Activated naive CD4-positive, alpha-beta T cell treated with anti-CD3 and anti-CD28 coated beads, Interleukin-2, amount 50 U/mL, for 24 hours (primary cell): ENCODE results near the gene MSX1.
A peak's percentile ranks its signal among the peaks of the same experiment; 100 is the strongest.
"Not testable (repeated sequence)": the region's sequence is repeated elsewhere in the genome, so short reads cannot be mapped to it uniquely, and the experiment has no call there.

Source experiments
- H3K27ac Mint-ChIP-seq: one replicate; pipeline ENCODE4 v1.8.0; 2021; ENCODE audit warnings: mild to moderate bottlenecking, mixed read lengths
- H3K27me3 Mint-ChIP-seq: one replicate; pipeline ENCODE4 v1.8.0; 2021; ENCODE audit warnings: mixed read lengths
- H3K36me3 Mint-ChIP-seq: one replicate; pipeline ENCODE4 v1.8.0; 2021; ENCODE audit warnings: mixed read lengths
- H3K4me1 Mint-ChIP-seq: one replicate; pipeline ENCODE4 v1.8.0; 2021; ENCODE audit warnings: mixed read lengths
- H3K4me3 Mint-ChIP-seq: one replicate; pipeline ENCODE4 v1.8.0; 2021; ENCODE audit warnings: mild to moderate bottlenecking, mixed read lengths
- H3K9me3 Mint-ChIP-seq: one replicate; pipeline ENCODE4 v1.8.0; 2021; ENCODE audit warnings: mixed read lengths

The MSX1 gene

GRCh38 chr4:4859325-4859798 lies at the start of gene MSX1:
Gene MSX1 (plus strand): TSS chr4:4859665. CDS start chr4:4859900, 235 bp downstream.
- Mint-ChIP-seq H3K9me3 (no peaks in the 10 kb centered on the region), H3K27me3 (peaks cover 53% of the 10 kb centered on the region), H3K4me3 (peak within 1 kb of the TSS; percentile 84), H3K36me3 (peaks cover 1% of the 10 kb centered on the region), H3K4me1 (peaks cover 34% of the 10 kb centered on the region), H3K27ac (no peak within 1 kb of the TSS)

- H3K27me3 Mint-ChIP-seq, result peaks cover 6% of the 10 kb centered on the region
- no peaks in the 10 kb centered on the region for H3K36me3 Mint-ChIP-seq
- H3K4me1 Mint-ChIP-seq, result no peaks in the 10 kb centered on the region
- no peak overlapping the region for H3K27ac Mint-ChIP-seq
- H3K9me3 Mint-ChIP-seq, result peaks cover 6% of the 10 kb centered on the region
- no peak overlapping the region for H3K4me3 Mint-ChIP-seq
Measured at GRCh38 chr4:4810092-4810774, 49.2 kb upstream of the MSX1 start.

GRCh38 chr4:4810778-4811177 lies 48.7 kb upstream of the MSX1 start:
- H3K36me3 Mint-ChIP-seq, result no peaks in the 10 kb centered on the region
- no peaks in the 10 kb centered on the region for H3K4me1 Mint-ChIP-seq
- H3K27ac Mint-ChIP-seq, result no peak overlapping the region
- H3K27me3 Mint-ChIP-seq, result peaks cover 6% of the 10 kb centered on the region
- H3K4me3 Mint-ChIP-seq, result no peak overlapping the region
- peaks cover 6% of the 10 kb centered on the region for H3K9me3 Mint-ChIP-seq

- no peak overlapping the region for H3K4me3 Mint-ChIP-seq
- peaks cover 6% of the 10 kb centered on the region for H3K9me3 Mint-ChIP-seq
- peaks cover 6% of the 10 kb centered on the region for H3K27me3 Mint-ChIP-seq
- no peak overlapping the region for H3K27ac Mint-ChIP-seq
- no peaks in the 10 kb centered on the region for H3K4me1 Mint-ChIP-seq
- no peaks in the 10 kb centered on the region for H3K36me3 Mint-ChIP-seq
Measured at GRCh38 chr4:4812145-4812794, 47.2 kb upstream of the MSX1 start.

GRCh38 chr4:4818415-4819212 lies 40.9 kb upstream of the MSX1 start:
- H3K36me3 Mint-ChIP-seq, result no peaks in the 10 kb centered on the region
- no peaks in the 10 kb centered on the region for H3K27me3 Mint-ChIP-seq
- no peaks in the 10 kb centered on the region for H3K4me1 Mint-ChIP-seq
- no peak overlapping the region for H3K27ac Mint-ChIP-seq
- H3K4me3 Mint-ChIP-seq, result no peak overlapping the region
- no peaks in the 10 kb centered on the region for H3K9me3 Mint-ChIP-seq

- Mint-ChIP-seq H3K27me3 (no peaks in the 10 kb centered on the region), H3K36me3 (no peaks in the 10 kb centered on the region), H3K27ac (no peak overlapping the region), H3K4me1 (no peaks in the 10 kb centered on the region), H3K9me3 (no peaks in the 10 kb centered on the region), H3K4me3 (no peak overlapping the region)
Measured at GRCh38 chr4:4819213-4819606, 40.3 kb upstream of the MSX1 start.

GRCh38 chr4:4820261-4820660 lies 39.2 kb upstream of the MSX1 start:
- Mint-ChIP-seq H3K27ac (no peak overlapping the region), H3K4me3 (no peak overlapping the region), H3K36me3 (no peaks in the 10 kb centered on the region), H3K4me1 (no peaks in the 10 kb centered on the region), H3K9me3 (peaks cover 9% of the 10 kb centered on the region), H3K27me3 (no peaks in the 10 kb centered on the region)

- Mint-ChIP-seq H3K4me3 (no peak overlapping the region), H3K9me3 (peaks cover 9% of the 10 kb centered on the region), H3K27me3 (no peaks in the 10 kb centered on the region), H3K4me1 (no peaks in the 10 kb centered on the region), H3K36me3 (no peaks in the 10 kb centered on the region), H3K27ac (no peak overlapping the region)
Measured at GRCh38 chr4:4820739-4821138, 38.7 kb upstream of the MSX1 start.

GRCh38 chr4:4821577-4821976 lies 37.9 kb upstream of the MSX1 start:
- Mint-ChIP-seq H3K9me3 (peaks cover 9% of the 10 kb centered on the region), H3K4me3 (no peak overlapping the region), H3K27me3 (peaks cover 1% of the 10 kb centered on the region), H3K4me1 (no peaks in the 10 kb centered on the region), H3K27ac (no peak overlapping the region), H3K36me3 (no peaks in the 10 kb centered on the region)

- H3K9me3 Mint-ChIP-seq, H3K27me3 Mint-ChIP-seq, H3K4me3 Mint-ChIP-seq, H3K27ac Mint-ChIP-seq, H3K4me1 Mint-ChIP-seq, H3K36me3 Mint-ChIP-seq: not testable (repeated sequence)
Measured at GRCh38 chr4:4822286-4822685, 37.2 kb upstream of the MSX1 start.

GRCh38 chr4:4823621-4824162 lies 35.8 kb upstream of the MSX1 start:
- H3K27ac Mint-ChIP-seq, result no peak overlapping the region
- no peaks in the 10 kb centered on the region for H3K4me1 Mint-ChIP-seq
- peaks cover 9% of the 10 kb centered on the region for H3K9me3 Mint-ChIP-seq

GRCh38 chr4:4824232-4824631 lies 35.2 kb upstream of the MSX1 start:
- H3K4me1 Mint-ChIP-seq, result no peaks in the 10 kb centered on the region
- H3K4me3 Mint-ChIP-seq, result no peak overlapping the region
- peaks cover 6% of the 10 kb centered on the region for H3K27me3 Mint-ChIP-seq
- no peak overlapping the region for H3K27ac Mint-ChIP-seq
- no peaks in the 10 kb centered on the region for H3K36me3 Mint-ChIP-seq
- H3K9me3 Mint-ChIP-seq, result peaks cover 9% of the 10 kb centered on the region

More at GRCh38 chr4:4823621-4824162, 35.8 kb upstream of the MSX1 start:
- Mint-ChIP-seq H3K27me3 (peaks cover 1% of the 10 kb centered on the region), H3K4me3 (no peak overlapping the region), H3K36me3 (no peaks in the 10 kb centered on the region)

GRCh38 chr4:4825431-4825830 lies 34.0 kb upstream of the MSX1 start:
- H3K4me1 Mint-ChIP-seq, result no peaks in the 10 kb centered on the region
- no peak overlapping the region for H3K27ac Mint-ChIP-seq
- no peak overlapping the region for H3K4me3 Mint-ChIP-seq
- peaks cover 9% of the 10 kb centered on the region for H3K27me3 Mint-ChIP-seq
- H3K36me3 Mint-ChIP-seq, result no peaks in the 10 kb centered on the region
- peaks cover 9% of the 10 kb centered on the region for H3K9me3 Mint-ChIP-seq

GRCh38 chr4:4829837-4830236 lies 29.6 kb upstream of the MSX1 start:
- no peak overlapping the region for H3K4me3 Mint-ChIP-seq
- peaks cover 9% of the 10 kb centered on the region for H3K27me3 Mint-ChIP-seq

GRCh38 chr4:4831266-4831665 lies 28.2 kb upstream of the MSX1 start:
- Mint-ChIP-seq H3K4me3 (no peak overlapping the region), H3K27me3 (peaks cover 8% of the 10 kb centered on the region), H3K36me3 (peaks cover 1% of the 10 kb centered on the region), H3K9me3 (peaks cover 13% of the 10 kb centered on the region), H3K4me1 (no peaks in the 10 kb centered on the region), H3K27ac (no peak overlapping the region)

More at GRCh38 chr4:4829837-4830236, 29.6 kb upstream of the MSX1 start:
- no peaks in the 10 kb centered on the region for H3K4me1 Mint-ChIP-seq
- H3K27ac Mint-ChIP-seq, result no peak overlapping the region
- peaks cover 1% of the 10 kb centered on the region for H3K36me3 Mint-ChIP-seq
- peaks cover 16% of the 10 kb centered on the region for H3K9me3 Mint-ChIP-seq

GRCh38 chr4:4831825-4832224 lies 27.6 kb upstream of the MSX1 start:
- Mint-ChIP-seq H3K27ac (no peak overlapping the region), H3K9me3 (peaks cover 13% of the 10 kb centered on the region), H3K4me1 (no peaks in the 10 kb centered on the region), H3K4me3 (no peak overlapping the region), H3K27me3 (peaks cover 8% of the 10 kb centered on the region), H3K36me3 (peaks cover 1% of the 10 kb centered on the region)
